HG03520 (cell line): ENCODE measurements around the gene PCDH20.
"Not testable (repeated sequence)": the region's sequence is repeated elsewhere in the genome, so short reads cannot be mapped to it uniquely, and the experiment has no call there.

ENCODE experiments used
- ATAC-seq: cut with Tn5 transposase; IDR thresholded peaks from one replicate; pipeline ENCODE4 v1.9.1; 2021; ENCODE audit warnings: mild to moderate bottlenecking, moderate library complexity; ENCODE audit not compliant: unreplicated experiment

Gene PCDH20, protein sequence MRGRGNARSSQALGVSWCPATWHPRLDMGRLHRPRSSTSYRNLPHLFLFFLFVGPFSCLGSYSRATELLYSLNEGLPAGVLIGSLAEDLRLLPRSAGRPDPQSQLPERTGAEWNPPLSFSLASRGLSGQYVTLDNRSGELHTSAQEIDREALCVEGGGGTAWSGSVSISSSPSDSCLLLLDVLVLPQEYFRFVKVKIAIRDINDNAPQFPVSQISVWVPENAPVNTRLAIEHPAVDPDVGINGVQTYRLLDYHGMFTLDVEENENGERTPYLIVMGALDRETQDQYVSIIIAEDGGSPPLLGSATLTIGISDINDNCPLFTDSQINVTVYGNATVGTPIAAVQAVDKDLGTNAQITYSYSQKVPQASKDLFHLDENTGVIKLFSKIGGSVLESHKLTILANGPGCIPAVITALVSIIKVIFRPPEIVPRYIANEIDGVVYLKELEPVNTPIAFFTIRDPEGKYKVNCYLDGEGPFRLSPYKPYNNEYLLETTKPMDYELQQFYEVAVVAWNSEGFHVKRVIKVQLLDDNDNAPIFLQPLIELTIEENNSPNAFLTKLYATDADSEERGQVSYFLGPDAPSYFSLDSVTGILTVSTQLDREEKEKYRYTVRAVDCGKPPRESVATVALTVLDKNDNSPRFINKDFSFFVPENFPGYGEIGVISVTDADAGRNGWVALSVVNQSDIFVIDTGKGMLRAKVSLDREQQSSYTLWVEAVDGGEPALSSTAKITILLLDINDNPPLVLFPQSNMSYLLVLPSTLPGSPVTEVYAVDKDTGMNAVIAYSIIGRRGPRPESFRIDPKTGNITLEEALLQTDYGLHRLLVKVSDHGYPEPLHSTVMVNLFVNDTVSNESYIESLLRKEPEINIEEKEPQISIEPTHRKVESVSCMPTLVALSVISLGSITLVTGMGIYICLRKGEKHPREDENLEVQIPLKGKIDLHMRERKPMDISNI

DNA sequence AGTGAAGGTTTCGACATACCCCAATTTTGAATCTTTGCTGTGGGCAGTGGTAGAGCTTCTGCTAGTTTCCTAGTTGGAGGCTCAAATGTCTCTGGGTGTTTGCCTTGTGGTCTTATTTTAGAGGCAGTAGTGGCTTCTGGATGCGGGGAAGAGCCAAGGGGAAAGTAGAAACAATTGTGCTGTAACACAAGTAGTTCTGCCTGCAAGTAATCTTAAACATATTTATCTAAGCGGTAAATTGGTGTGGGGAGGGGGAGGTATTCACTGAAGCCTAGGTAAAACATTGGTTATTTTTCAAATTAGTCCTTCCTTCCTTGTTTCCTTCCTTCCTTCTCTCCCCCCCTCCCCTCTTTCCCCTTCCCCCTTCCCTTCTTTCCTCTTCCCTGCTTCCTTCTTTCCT is at the start of gene PCDH20:
Gene PCDH20, minus strand, starts transcription at position 101 of the 400 bp plus-strand sequence. CDS start 691 bp downstream, outside the sequence.
- no peak for ATAC-seq

DNA sequence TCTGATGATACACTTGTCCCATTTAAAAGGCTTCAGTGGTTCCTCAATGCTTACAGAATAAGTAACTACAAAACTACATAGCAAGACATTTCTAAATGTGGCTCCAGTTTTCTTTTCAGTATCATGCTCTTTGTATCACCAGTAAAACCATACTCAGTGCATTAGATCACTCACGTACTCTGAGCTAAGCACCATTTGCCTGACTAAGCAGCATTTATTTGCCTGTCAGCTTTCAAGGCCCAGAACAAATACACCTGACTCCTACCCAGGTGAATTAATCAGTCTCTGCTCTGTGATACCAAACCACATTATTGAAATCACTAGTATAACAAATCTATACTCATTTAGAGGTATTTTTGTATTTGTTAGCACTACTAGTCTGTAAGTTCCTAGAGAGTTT is 47.4 kb upstream of the PCDH20 start:
- no peak for ATAC-seq

DNA sequence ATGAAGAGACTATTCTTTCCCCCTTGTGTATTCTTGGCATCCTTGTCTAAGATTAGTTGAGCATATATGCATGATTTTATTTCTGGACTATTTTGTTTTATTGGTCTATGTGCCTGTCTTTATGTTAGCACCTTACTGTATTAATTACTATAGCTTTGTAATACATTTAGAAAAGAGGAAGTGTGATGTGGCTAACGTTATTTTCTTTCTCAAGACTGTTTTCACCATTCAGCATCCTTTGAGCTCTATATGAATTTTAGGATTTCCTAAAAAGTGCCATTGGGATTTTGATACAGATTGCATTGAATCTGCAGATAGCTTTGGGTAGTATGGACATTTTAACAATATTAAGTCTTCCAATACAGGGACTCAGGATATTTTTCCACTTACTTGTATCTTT is 37.5 kb upstream of the PCDH20 start:
- ATAC-seq: no peak

DNA sequence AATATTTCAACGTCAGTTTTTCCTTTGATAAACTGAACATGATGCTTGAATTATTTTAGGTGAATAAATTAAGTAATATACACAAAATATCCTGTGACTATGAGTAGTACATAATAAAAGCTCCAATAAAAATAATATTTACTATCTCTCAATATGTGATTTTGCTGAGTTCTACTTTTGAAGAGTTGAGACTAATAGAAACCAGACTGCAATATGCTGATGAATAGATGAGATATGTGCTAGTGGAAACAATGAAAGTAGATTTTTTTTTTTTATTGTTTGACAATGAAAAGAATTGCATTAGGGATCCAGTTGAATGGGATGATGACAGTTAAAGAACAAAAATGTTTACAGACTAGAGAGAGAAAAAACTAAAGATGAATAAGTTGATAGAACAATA is 16.4 kb upstream of the PCDH20 start:
- ATAC-seq: no peak

DNA sequence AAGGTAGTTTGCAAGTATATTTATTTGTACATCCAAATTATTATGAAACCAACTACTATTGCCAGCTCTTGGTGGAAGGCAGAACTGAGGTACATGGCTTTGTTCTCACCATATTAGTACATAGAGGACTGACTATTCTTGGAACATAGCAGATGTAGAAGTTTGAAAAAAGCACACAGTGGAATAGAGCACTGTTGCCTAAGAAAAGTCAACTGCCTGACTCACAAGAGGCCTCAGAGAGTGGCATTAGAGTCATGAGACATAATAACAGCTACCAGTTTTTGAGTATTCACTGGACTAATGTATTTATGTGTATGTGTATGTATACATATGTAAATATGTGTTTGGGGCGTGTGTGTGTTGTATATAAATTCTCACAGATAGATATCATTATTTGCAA is 8.3 kb upstream of the PCDH20 start:
- no peak for ATAC-seq

DNA sequence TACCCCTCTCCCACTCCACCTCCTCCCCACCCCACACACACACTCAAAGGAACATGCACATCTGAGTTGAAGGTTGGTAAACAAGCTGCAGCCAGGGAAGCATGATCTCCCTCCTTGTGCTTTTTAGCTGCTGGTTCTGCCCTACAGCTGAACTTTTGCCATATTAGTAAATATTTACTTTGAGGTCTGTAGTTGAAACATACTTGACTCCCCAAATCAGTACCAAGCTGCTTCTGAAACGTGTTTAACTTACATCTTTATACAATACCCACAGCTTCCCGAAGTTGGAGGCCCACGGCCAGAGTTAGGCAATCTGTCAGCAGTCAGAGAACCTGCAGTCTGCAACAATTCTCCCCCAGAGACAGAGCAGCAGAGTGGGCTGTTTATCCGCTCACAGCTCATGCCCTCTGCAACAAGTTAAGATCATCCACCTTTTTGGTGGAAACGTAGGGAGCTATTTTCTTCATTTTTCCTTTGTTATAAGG is 1.5 kb upstream of the PCDH20 start:
- ATAC-seq: no peak

DNA sequence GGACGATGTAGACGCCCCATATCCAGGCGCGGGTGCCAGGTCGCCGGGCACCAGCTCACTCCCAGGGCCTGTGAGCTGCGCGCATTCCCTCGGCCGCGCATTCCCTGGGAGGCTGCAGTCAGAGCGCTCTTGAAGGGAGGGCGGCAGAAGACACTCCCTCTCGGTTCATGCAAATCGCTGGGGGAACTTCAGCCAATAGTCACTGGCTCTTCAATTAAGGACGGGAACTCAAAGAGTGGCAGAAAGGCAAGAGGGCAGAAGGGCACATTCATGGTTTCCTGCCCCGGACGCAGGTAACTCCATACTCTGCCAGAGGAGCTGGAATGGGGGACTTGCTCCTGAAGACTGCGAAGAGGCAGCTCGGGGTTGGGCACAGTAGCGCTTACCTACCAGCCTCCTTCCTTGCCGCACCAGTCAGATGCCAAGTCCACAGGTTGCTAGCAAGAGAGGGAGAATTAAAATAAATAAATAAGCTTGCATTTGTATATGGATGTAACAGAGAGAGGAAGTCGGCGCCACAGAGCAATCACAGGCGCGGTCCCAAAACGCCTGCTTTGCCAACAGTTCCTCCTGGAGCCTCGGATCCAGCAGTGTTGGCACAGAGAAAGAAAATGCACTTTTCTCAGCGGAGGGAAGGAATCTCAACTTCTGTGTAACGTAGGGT is 459 bp downstream of the PCDH20 start:
- ATAC-seq: no peak

DNA sequence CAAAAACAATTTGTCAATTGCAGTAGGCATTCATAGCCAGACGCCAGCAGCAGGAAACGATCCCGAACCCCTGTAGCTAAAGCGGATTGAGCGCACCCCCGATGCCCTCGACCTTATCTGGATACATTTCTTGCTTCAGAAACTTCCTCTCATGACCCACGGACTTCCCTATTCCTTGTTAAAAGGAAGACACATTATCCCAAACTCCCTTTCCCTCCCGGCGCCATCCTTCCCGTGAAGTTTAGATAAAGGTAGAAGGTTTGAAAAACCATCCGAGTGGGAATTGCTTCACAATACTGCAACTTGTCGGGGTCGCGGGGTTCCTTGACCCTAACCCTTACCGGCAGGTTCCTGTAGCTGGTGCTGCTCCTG is 977 bp downstream of the PCDH20 start:
- ATAC-seq: no peak

DNA sequence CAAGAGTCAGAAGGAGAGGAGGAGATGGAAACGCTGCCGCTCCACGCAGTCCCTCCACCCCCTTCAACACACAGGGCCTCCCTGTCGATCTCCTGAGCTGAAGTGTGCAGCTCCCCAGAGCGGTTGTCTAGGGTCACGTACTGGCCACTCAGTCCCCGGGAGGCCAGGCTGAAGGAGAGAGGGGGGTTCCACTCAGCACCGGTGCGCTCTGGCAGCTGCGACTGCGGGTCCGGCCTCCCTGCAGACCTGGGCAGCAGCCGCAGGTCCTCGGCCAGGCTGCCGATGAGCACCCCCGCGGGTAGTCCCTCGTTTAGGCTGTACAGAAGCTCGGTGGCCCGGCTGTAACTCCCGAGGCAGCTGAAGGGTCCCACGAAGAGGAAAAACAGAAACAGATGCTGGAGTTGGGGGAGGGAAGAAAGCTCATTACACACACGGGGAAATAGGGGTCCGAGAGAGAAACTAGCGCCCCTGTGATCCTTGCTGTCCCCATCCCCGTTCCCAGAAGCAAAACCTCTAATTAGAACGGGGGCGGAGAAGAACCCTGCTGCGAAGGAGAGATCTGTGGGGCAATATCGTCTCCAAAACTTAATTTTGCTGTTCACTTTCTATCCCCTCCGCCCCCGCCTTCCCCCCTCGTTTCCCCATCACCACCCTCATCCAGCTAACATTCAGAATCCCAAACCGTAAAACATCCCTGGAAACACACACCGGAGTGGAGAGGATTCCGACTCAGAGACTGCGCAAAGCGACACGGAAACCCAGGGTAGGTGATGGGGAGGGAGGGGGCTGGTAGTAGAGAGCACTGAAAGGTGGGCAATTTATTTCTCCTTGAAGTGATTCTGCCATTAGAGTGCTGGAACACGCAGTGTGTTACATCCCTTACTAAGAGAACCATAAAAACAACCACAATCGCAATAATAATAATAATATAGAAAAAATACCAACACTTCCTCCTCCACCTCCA is 1.8 kb downstream of the PCDH20 start:
- ATAC-seq: no peak

DNA sequence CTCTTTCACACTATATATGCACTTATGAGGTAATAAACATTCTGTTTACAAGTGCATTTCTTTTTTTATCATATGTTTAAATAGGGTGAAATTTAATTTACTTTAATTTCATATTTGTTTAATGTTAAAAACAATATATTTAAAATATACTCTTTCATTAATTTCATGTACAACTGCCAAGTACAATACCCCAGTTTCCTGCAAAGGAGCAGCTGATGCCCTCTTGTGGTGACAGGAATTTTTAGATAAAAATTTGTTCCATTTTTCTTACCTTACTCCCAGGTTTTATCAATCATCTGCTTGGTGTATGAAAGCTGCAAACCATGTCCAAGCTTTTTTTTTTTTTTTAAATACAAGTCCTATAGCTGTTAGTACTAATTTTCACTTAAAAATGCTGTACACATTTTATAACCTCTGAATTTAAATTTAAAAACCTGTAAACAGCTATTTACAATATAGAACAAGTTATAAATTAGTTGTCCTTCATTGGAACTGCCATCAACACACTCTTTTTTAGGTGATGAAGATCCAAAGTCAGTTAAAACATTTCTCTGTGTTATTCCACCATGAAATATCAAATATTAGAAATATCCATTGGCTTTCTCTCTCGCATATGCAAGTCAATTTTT is 4.9 kb downstream of the PCDH20 start:
- no peak for ATAC-seq

DNA sequence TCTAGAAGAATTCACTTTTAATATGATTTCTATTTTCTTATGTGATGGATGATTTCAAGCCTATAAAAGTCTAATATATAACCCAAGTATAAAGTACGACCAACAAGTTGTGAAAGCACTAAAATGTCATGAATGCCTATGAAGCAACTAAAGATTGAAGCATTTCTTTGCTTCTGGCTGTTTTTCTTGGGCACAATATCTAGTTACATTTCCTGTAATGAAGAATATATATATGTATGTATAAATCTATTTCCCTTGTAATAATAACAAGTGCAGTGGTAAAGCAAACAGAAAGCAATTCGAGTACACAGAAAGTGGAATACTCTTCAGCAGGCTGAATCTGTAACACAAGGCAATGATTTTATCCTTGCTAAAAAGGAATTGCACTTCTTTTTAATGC is 5.4 kb downstream of the PCDH20 start:
- ATAC-seq: no peak

DNA sequence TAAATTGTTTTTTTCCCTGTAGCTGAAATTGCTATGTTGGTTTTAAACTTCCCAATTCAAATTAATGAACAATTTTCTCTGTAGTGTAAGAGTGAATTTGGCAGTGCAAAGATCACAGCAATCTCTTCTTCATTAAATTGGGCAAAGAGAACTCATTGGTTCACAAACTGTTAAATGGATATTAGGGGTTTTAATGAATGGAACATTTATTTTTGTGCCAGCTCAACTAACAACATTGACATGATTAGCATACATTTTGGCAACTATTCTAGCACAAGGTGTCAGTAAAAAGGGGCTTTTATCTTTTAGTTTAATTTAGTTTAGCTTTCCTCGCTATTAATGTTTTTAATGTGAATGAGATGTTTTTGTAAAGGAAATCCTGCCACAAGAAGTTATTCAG is 7.1 kb downstream of the PCDH20 start:
- no peak for ATAC-seq

DNA sequence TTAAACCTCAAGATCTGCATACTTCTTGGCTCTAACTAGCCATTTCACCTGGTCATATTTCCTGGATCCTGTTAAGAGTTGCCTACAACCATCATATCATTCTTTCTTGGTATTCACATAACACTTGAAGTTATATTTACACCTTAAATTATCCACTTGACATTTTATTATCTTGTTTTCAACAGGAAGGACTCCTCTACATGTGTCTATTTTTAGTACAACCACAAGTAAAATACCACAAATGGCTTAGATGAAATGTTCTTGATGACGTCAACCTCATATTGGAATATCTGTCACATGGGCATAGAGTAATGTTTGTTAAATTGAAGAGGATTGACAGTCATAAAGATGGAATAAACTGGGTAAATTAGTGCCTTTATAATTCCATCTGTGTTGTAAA is 9.4 kb downstream of the PCDH20 start:
- ATAC-seq: no peak

DNA sequence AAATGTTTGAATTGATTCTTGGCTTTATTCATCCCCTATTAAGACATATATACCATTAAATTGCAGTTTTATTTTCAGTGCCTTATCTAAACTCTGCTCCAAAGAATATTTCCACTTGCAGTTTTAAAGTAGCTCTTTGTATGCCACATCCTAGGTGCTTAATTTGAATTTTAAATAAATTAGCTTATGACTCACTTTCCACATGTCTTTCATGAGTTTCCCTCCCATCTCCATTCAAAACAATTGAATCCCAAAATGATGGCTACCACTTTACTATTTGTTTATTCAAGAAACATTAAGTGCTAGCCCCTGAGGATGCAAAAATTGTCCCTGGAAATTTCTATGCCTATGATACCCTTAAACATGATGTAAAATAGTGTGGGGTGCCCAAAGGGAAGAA is 19.5 kb downstream of the PCDH20 start:
- ATAC-seq: no peak

DNA sequence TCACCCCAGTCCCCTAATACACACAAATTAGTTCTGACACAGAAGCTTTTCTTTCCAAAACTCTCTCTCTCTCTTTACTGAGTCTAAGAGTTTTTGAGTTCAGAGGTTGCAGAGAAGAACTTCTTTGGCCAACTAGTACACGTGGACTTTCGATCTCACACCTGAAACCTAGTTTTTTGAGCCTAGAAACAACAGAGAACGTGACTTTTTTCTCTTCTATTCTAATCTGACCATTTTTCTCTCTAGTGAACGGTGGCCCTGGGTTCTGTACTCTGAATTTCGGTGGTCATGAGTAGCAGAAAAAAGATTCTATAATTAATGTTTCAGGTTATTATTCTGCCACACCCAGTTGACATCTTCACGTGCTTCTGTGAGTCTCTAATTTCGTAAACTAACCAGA is 24.2 kb downstream of the PCDH20 start:
- no peak for ATAC-seq

DNA sequence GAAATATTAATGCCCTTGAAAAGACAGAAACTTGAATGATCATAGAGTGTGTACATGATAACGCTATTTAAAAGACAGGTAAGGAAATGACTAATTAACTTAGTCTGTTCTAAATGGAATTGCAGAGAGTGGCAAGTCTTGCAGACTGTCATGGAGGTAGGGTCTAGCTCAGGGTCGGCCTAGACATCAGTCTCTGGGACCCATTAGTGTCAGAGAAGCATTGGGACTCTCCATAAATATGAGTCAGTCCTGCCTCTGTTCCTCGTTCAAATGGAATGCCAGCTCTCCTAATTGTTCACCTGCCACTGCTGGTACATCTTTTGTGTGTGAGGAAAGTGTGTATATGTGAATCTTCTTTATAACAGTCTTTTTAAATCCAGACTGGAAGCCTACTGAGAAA is 28.0 kb downstream of the PCDH20 start:
- ATAC-seq: no peak

DNA sequence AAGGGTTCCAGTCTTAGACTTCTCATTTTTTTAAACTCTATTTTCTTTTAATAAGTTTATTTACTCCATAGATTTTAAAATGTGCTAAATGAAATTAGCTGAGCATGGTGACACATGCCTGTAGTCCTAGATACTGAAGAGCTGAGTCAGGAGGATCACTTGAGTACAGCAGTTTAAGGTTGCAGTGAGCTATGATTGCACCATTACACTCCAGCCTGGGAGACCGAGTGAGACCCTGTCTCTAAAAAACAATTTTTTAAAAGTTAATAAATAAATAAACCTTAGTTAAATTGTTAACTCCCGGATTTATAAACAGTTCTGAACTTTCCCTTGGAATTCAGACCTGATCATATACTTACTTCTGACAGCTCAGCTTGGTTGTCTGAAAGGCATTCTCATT is 32.5 kb downstream of the PCDH20 start:
- no peak for ATAC-seq

DNA sequence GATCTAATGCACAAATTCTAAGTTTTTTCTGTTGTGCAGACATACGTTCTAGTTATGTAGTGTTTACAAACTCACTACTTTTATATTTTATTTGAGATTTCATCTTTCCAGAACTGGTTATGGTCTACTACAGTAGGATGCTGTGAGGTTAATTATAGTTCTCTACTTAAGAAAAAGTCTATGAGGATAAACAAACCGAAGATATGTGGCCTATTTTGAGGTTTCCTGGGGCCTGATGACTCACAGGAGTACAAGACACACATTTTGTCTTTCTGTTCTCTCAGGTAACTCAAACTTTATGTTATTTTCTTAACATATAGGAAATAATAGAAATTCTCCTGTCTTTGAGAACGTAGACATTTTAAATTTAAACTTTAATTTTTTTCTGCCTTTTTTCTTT is 45.1 kb downstream of the PCDH20 start:
- no peak for ATAC-seq

DNA sequence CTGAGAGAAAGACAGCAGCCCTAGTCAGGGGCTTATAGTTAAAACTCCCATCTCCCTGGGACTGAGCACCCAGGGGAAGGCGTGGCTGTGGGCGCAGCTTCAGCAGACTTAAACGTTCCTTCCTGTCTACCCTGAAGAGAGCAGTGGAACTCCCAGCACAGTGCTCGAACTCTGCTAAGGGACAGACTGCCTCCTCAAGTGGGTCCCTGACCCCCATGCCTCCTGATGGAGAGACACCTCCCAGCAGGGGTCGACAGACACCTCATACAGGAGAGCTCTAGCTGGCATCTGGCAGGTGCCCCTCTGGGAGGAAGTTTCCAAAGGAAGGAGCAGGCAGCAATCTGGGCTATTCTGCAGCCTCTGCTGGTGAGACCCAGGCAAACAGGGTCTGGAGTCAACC is 51.0 kb downstream of the PCDH20 start:
- not testable (repeated sequence) for ATAC-seq

DNA sequence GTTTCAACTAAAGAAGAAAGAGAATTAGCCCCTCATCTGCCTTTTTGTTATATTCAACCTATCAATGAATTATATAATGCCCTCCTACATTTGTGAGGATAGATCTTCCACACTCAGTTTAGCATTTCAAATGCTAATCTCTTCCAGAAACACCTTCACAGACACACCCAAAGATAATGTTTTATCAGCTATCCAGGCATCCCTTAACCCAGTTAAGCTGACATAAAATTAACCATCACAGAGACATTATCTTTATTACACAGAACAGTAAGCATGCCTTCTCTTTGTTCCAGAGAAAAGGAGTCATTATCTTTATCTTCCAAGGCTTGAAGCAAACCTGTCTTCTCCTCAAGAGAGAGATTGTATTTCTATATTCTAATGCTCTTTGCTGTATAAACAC is 53.1 kb downstream of the PCDH20 start:
- no peak for ATAC-seq
